Upper lobe of left lung (tissue), 6 donors: ENCODE data around the gene RPS17. TPM values are rescaled to one million over a fixed set of nuclear protein-coding genes. Genes with fewer than 3 reads are reported as not detected.
"Not testable (repeated sequence)": the region's sequence is repeated elsewhere in the genome, so short reads cannot be mapped to it uniquely, and the experiment has no call there.

Experiments
- ATAC-seq, 2 donors: fragments of 200-7000 bp; cut with Tn5 transposase; one replicate each; pipeline ENCODE4 v1.9.1; 2022; ENCODE audit warnings: mild to moderate bottlenecking in 2 of 2, moderate library complexity in 2 of 2; ENCODE audit not compliant: low FRiP score in 2 of 2
- DNase-seq, 2 donors: peaks; one replicate each; pipeline ENCODE4 v3.0.0-alpha.2; 2019 to 2020
- H3K27ac ChIP-seq, 4 donors: fragments of 200-600 bp; sonication (generic); one replicate each; pipeline ENCODE4 v1.5.1; 2016 to 2019
- H3K27me3 ChIP-seq, 4 donors: fragments of 200-600 bp; sonication (generic); one replicate each; pipeline ENCODE4 v1.5.1; 2017 to 2019
- H3K36me3 ChIP-seq, 4 donors: fragments of 200-600 bp; sonication (generic); one replicate each; pipeline ENCODE4 v1.5.1; 2016 to 2019
- H3K4me1 ChIP-seq, 4 donors: fragments of 200-600 bp; sonication (generic); one replicate each; pipeline ENCODE4 v1.5.1; 2018 to 2019
- H3K4me3 ChIP-seq, 4 donors: fragments of 200-600 bp; sonication (generic); one replicate each; pipeline ENCODE4 v1.5.1; 2017 to 2019; ENCODE audit warnings: mild to moderate bottlenecking in 2 of 4, moderate library complexity in 1 of 4
- H3K9me3 ChIP-seq, 4 donors: fragments of 200-600 bp; sonication (generic); one replicate each; pipeline ENCODE4 v1.5.1; 2018 to 2019
- EP300 ChIP-seq, 4 donors: sonication (generic); formaldehyde crosslinking; IDR thresholded peaks; one replicate each; pipeline ENCODE4 v1.5.1; 2017; ENCODE audit warnings: antibody characterized with exemption in 4 of 4, control low read depth in 2 of 4
- POLR2A ChIP-seq, 4 donors: fragments of 450-650 bp; IDR thresholded peaks; one replicate each; pipeline ENCODE4 v1.5.1; 2016 to 2017; ENCODE audit warnings: antibody characterized with exemption in 4 of 4, mild to moderate bottlenecking in 2 of 4
- POLR2AphosphoS5 ChIP-seq, 2 donors: sonication (generic); formaldehyde crosslinking; IDR thresholded peaks; one replicate each; pipeline ENCODE4 v1.5.1; 2017; ENCODE audit warnings: antibody characterized with exemption in 2 of 2
- WGBS, 2 donors: methylation state at CpG; one replicate each; pipeline ENCODE4 v1.1.5; 2017 to 2018; 5-methylcytosine and 5-hydroxymethylcytosine counted together
- total RNA-seq, 6 donors: library from RNA; depleted of rRNA in 4 of 6; stranded (reverse); fragments of >200 nt in 4 of 6; gene quantifications; one replicate each; pipeline versions ENCODE4 v1.1.0 to v1.2.1, GENCODE V29; 2016 to 2021
- TF ChIP-seq, protein P1 (sequence below), 6 experiments: fragments of 450-650 bp in 4 of 6; fragments of 200-600 bp in 2 of 6; sonication (generic) in 2 of 6; IDR thresholded peaks; one replicate each; pipeline ENCODE4 v1.5.1; 2016 to 2019; ENCODE audit warnings: antibody characterized with exemption in 6 of 6
- donor health status: DM: no; HTN: no; CAD: no; lungs with moderate emphysema.
- donor health status: DM: no; HTN: yes; CAD: no; lungs with severe emphysema.

Gene RPS17
- total RNA-seq, 6 donors from 2014 or later, result 299 to 1,601 (median 1,108) TPM

DNA sequence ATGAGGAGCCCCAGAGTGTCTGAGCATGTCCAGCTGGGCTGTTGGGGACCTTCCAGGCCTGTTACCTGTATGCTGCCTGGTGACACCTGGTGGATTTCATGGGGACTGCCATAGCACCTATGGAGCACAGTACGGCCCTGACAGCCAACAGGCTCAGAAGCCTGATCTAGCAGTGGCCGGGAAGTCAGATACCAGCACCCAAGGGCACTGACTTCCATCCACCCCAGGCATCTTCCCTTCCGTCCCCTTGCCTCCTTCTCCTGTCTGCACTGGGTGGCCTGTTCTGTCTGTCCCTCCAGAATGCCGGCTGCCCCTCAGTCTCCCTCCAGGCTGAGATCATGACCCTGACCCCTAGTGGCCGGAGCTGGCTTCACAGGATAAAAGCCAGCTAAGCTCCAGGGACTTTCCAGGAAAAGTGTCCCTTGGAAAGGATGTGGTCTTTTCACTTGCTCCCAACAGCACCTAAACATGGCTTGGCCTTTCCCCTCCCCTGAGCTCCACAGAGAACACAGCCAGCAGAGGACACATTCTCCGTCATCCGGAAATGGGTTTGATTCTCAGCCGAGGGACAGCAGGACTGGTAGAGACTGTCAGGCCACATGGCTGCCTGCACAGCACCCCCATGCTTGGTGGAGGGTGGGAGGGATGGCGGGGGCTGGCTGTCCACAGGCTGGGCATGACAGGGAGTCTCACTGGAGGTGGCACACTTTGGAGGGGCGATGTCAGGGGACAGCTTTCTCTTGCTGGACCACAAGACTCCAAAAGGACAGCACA, 9.5 kb downstream of the RPS17 start:
- Histone ChIP-seq H3K4me3 (peak overlapping the region in 2 of 4 donors; percentile 29 to 33), H3K27me3 (no peaks in the 10 kb centered on the region), H3K4me1 (peaks cover 0 to 10% (median 7%) of the 10 kb centered on the region in 4 donors), H3K9me3 (no peaks in the 10 kb centered on the region), H3K36me3 (peaks cover 3 to 30% (median 12%) of the 10 kb centered on the region in 4 donors), H3K27ac (peak overlapping the region in 2 of 4 donors; percentile 66 to 67)
- TF ChIP-seq EP300 (IDR thresholded peaks at IDR 0.05), result no peak
- TF ChIP-seq, protein P1, sequence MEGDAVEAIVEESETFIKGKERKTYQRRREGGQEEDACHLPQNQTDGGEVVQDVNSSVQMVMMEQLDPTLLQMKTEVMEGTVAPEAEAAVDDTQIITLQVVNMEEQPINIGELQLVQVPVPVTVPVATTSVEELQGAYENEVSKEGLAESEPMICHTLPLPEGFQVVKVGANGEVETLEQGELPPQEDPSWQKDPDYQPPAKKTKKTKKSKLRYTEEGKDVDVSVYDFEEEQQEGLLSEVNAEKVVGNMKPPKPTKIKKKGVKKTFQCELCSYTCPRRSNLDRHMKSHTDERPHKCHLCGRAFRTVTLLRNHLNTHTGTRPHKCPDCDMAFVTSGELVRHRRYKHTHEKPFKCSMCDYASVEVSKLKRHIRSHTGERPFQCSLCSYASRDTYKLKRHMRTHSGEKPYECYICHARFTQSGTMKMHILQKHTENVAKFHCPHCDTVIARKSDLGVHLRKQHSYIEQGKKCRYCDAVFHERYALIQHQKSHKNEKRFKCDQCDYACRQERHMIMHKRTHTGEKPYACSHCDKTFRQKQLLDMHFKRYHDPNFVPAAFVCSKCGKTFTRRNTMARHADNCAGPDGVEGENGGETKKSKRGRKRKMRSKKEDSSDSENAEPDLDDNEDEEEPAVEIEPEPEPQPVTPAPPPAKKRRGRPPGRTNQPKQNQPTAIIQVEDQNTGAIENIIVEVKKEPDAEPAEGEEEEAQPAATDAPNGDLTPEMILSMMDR (IDR thresholded peaks at IDR 0.05), result peak; percentile 84 to 92 (median 90)
- no peak for TF ChIP-seq POLR2A (IDR thresholded peaks at IDR 0.05)
- TF ChIP-seq POLR2AphosphoS5 (IDR thresholded peaks at IDR 0.05), result peak in 1 of 2 donors; percentile 25
- WGBS, 2 donors, result 24% methylated on average over 8 to 10 of the region's 10 CpGs
- ATAC-seq (peak; percentile 91), DNase-seq (peak; percentile 16 to 84)

DNA sequence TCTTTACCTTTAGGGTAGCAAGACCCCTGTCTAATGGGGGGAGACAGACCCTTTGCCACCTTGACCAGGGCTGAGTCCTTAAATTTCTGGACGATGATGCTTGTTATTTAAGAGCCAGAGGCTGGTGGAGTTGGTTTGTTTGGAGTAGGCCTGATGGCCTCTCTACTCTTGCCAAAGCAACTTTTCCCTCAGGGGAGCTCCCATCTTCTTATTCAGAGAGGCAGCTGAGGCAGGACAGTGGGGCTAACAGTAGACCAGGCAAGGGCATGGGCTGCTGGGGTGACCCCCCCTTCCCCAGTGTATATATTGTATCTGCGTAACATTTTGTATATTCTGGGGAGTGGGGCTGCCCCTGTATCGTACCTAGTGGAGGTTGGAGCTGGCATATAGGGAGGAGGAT, 10.3 kb downstream of the RPS17 start:
- Histone ChIP-seq H3K36me3 (peaks cover 0 to 23% (median 8%) of the 10 kb centered on the region in 4 donors), H3K27me3 (no peaks in the 10 kb centered on the region), H3K9me3 (no peaks in the 10 kb centered on the region), H3K27ac (no peak overlapping the region), H3K4me1 (peaks cover 0 to 10% (median 7%) of the 10 kb centered on the region in 4 donors), H3K4me3 (no peak overlapping the region)
- ATAC-seq (no peak), DNase-seq (no peak)
- 84 to 98% methylated on average over 3 of the region's 3 CpGs for whole genome bisulfite sequencing, 2 donors
- TF ChIP-seq POLR2AphosphoS5 (IDR thresholded peaks at IDR 0.05), result no peak

DNA sequence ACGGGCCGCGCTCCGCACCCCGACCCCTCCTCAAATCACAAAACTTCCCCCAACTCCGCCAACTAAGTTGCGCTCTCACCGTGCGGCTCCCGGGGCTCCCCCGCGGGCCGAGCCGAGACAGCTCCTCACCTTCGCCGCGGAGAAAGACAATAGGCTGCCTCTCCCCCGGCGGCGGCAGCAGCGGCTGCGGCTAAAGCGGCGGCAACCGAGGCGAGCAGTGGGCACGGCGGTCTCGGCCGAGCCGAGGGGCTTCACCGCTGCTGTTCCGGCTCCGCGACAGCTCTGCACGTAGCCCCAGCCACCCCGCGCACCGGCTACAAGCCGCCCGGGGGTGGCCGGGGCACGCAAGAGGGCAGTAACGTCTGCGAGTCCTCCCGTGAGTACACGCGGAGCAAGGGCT, 26.7 kb downstream of the RPS17 start:
- not testable (repeated sequence) for H3K9me3 ChIP-seq, H3K27ac ChIP-seq, H3K4me1 ChIP-seq, DNase-seq, H3K27me3 ChIP-seq, ATAC-seq, H3K36me3 ChIP-seq
- H3K4me3 ChIP-seq, result peak overlapping the region in 1 of 4 donors; percentile 34
- no CpG with 5 or more reads among the region's 48 CpGs for WGBS, 2 donors

DNA sequence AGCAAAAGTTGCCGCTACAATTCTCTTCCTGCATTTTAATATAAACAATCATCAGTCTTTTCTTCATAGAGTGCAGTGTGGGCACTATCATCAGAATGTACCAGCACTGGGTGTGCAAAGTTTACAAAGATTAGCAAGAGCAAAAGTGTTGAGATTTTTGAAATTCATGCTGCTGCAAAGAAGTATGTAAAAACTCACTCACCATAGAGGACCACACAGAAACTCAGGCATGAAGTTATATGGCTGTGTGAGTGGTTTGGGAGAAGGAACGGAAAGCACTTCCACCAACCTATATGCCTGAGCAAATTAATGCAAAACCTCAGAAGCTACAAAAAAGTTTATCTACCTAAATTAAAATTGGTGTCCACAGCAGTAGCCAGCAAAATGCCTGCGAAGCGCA, 32.6 kb downstream of the RPS17 start:
- DNase-seq, H3K27me3 ChIP-seq, ATAC-seq, H3K4me3 ChIP-seq, H3K27ac ChIP-seq, H3K36me3 ChIP-seq, H3K9me3 ChIP-seq, H3K4me1 ChIP-seq: not testable (repeated sequence)
- WGBS, 2 donors, result 74 to 83% methylated on average over 2 to 4 of the region's 4 CpGs

DNA sequence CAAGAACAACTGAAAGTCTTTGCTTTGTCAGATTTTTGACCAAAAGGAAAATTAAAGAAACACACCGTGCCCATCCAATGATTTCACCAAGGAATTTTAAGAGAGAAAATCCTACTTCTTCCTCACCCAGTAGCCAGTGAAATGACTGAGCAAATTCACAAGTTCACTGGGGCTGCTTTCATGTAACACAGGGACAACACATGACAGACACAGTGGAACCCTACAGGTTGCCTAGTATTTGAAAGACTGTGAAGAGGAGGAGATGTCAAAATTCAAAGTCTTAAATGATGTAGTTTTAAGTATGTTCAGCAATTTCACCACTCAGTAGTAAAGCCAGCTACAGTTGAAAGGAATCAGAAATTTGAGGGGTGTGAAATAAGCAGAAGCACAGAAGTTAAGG, 33.2 kb downstream of the RPS17 start:
- ATAC-seq, H3K4me3 ChIP-seq, H3K27me3 ChIP-seq, H3K27ac ChIP-seq, H3K36me3 ChIP-seq, DNase-seq, H3K4me1 ChIP-seq, H3K9me3 ChIP-seq: not testable (repeated sequence)
- 74 to 85% methylated on average over 1 of the region's 1 CpG for WGBS, 2 donors

DNA sequence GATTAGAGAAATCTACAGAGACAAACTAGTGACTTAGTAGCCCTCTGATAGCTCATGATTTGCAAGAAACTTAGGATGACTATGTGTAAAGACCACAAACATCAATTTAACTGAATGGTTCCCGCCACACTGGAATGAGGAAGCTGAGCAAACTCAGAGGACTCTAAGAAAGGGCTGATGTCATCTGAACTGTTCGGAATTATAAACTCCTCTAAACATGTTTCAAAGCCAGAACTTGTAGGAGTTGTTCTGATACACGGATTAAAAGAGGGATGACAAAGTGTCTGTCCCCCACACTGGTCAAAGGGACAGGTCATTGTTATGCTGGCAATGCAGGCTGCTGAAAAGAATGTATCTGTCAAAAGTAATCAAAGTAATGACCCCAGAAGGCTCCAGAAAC, 34.4 kb downstream of the RPS17 start:
- not testable (repeated sequence) for H3K36me3 ChIP-seq, H3K27ac ChIP-seq, H3K9me3 ChIP-seq, H3K4me3 ChIP-seq, H3K27me3 ChIP-seq, DNase-seq, H3K4me1 ChIP-seq
- ATAC-seq, result peak; percentile 38 to 62
- no CpG with 5 or more reads among the region's 3 CpGs for WGBS, 2 donors

DNA sequence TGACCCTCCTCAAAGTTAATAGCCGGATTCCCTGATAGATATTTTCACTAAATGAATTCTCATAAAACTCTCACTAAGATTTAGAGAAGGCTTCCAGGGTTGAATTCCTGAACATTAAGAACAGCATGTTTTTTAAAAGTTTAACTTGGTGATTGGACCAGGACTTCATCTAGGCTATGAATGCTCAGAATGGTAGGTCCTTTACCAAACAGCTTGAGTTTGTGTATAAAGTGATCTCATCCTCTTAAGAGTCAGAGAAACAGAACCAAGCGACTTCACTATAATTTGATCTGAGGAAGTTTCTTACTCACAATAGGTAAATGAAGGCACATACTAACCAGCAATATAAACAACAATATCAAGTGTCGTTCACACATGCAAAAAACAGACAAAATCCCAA, 36.2 kb downstream of the RPS17 start:
- H3K27me3 ChIP-seq, H3K36me3 ChIP-seq, H3K4me1 ChIP-seq, DNase-seq, H3K9me3 ChIP-seq, H3K4me3 ChIP-seq: not testable (repeated sequence)
- peak overlapping the region in 2 of 4 donors; percentile 35 to 36 for H3K27ac ChIP-seq
- WGBS, 2 donors, result 40 to 100% methylated on average over 1 of the region's 3 CpGs
- peak in 1 of 2 donors; percentile 49 for ATAC-seq

DNA sequence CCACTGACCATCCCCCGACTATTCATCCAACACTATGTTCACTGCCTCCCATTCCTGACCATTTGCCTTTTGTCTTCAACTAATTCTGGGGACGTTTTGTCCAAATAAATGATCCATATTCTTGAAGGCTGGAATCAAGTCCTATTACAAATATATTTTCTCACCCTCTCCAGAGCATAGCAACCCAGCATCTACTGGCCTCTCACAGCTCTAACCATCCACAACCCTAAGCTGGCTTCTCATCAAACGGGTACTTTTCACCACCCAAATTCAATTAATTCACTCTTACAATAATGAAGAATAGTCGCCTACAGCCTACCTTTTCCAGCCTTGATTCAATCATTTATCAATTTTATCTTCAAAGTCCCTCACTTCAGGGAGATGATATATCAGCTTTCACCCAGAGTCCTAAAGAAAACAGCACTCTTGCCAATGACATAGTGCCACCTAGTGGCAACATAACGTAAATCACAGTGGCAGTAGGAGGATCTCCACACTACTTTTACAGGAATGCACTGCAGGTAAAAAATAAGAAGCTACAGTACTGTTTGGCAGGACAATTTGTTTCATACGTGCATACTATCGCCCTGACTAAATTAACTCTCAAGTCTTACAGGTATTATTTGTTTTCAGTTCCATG, 37.4 kb downstream of the RPS17 start:
- peak; percentile 77 to 85 for ATAC-seq
- not testable (repeated sequence) for DNase-seq, H3K36me3 ChIP-seq, H3K27me3 ChIP-seq, H3K27ac ChIP-seq, H3K4me1 ChIP-seq, H3K9me3 ChIP-seq, H3K4me3 ChIP-seq
- WGBS, 2 donors, result 47 to 48% methylated on average over 2 of the region's 7 CpGs

DNA sequence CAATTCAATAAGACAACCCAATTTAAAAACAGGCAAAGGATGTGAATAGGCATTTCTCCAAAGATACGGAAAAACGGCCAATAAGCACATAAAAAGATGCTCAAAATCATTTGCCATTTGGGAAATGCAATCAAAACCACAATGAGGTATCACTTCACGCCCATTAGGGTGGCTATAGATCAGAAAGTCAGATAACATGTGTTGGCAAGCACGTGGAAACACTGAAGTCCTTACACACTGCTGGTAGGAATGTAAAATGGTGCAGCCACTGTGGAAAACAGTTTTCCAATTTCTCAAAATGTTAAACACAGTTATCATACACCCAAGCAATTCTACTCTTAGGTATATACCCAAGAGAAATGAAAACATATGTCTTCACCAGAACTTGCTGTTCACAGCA, 39.5 kb downstream of the RPS17 start:
- H3K36me3 ChIP-seq, H3K27me3 ChIP-seq, H3K9me3 ChIP-seq, DNase-seq, H3K4me3 ChIP-seq, H3K4me1 ChIP-seq, ATAC-seq, H3K27ac ChIP-seq: not testable (repeated sequence)
- 53 to 78% methylated on average over 2 to 4 of the region's 4 CpGs for WGBS, 2 donors

DNA sequence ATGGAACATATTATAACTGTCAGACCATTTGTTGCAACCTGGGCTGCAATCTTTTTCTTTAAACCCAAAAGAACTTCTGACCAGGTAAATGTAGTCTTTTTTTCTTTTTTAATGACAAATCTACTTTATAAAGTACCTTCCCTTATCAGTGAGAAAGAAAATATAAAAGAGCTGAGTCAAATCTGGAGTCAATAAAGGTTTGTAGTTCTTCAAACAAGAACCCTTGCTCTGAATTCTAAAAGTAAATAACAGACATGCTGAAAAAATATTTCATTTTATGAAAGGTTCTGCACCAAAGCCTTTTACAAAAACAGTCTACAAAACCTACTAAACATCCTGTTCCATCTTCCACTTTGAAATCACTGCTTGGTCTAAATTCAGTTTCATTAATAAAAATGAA, 42.3 kb downstream of the RPS17 start:
- not testable (repeated sequence) for DNase-seq, H3K9me3 ChIP-seq, H3K27ac ChIP-seq, ATAC-seq, H3K36me3 ChIP-seq, H3K4me3 ChIP-seq, H3K27me3 ChIP-seq, H3K4me1 ChIP-seq
